ENCODE measurements around the gene NPAS2.

The NPAS2 gene

DNA sequence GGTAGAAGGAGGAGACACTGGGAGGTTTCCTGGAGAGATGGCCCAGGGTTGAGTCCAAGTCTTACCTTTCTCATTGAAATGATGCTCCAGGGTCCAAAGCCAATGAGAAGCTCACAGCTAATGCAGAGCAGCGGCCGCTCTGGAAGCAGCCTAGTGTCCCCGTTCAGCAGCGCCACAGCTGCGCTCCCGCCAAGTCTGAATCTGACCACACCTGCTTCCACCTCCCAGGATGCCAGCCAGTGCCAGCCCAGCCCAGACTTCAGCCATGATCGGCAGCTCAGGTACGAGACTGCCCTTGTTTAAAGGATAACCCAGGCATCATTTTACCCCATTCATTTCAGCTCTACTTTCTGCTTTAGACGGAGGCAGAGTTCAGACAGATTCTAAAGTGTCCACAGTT is 170.2 kb downstream of the NPAS2 start:
- DNase-seq (ENCODE audit: low read depth in 3 of 3) = no peak

DNA sequence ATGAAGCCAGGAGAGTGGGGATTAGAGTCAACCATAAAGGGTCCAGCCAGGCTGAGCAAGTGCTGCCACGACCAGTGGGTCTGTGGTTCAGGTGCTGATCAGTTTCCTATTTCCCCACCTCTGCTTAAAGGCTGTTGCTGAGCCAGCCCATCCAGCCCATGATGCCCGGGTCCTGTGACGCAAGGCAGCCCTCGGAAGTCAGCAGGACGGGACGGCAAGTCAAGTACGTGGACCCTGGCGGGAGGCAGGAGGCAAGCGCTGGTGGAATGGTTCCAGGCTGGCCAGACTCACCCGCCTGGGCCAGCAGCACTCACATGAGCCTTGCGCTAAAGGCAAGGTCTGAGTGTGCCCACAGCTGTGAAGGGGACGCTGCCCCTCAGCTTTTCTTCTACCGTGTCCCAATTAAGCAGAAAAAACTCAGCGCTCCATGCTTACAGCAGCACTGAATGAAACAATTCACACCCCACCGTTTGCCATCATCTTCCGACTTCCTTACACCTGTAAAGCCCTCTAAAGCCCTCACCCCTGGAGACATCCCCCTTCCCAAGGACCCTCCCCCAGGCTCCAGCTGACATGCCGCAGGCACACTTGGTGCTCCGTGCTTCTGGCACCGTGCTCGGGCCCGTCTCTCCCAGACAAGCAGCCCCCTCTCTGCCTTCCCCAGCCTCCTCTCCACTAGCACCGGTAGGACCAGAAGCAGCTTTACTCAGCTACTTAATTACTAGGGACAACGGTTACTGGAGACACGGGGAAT is 170.9 kb downstream of the NPAS2 start:
- no peak for DNase-seq (ENCODE audit: low read depth in 3 of 3)

DNA sequence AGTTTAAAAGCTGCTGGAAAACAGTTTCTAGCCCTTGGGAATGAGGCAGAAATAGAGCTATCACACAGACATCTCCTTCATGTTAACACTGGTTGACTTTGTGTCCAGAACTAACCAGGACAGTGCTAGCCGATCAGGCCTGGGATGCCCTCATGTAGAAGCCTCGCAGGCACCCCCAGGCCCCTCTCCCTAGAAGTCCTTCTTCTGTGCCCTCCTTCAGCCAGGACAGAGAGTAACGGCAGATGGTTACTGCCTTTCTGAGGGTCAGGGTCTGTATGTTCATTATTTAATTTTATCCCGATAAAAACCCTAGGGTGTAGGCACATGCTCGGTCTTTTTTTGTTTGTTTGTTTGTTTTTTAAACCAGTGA is 171.4 kb downstream of the NPAS2 start:
- DNase-seq (ENCODE audit: low read depth in 3 of 3) = no peak

DNA sequence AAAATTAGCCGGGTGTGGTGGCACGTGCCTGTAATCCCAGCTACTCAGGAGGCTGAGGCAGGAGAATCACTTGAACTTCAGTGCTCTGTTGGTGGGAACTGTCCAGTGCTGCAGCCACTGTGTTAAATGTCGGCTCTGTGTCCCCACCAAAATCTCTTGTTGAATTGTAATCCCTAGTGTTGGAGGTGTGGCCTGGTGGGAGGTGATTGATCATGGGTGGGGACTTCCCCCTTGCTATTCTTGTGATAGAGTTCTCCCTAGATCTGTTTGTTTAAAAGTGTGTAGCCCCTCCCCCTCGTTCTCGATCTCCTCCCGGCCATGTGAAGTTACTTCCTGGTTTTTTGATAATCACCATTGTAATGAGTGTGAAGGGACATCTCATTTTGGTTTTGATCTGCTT is 172.3 kb downstream of the NPAS2 start:
- no peak for DNase-seq (ENCODE audit: low read depth in 3 of 3)

DNA sequence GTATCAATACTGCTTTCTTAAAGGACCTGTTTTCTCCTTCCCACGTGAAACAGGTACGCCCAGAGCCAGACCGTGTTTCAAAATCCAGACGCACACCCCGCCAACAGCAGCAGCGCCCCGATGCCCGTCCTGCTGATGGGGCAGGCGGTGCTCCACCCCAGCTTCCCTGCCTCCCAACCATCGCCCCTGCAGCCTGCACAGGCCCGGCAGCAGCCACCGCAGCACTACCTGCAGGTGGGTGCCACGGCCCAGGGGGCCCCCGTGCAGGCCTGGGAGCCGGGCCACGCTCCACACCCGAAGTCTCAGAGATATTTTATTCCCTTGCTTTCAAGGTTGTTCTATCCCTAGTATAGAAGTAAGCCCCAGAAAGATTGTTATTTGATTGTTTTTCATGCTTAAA is 173.4 kb downstream of the NPAS2 start:
- DNase-seq (ENCODE audit: low read depth in 3 of 3) = no peak

DNA sequence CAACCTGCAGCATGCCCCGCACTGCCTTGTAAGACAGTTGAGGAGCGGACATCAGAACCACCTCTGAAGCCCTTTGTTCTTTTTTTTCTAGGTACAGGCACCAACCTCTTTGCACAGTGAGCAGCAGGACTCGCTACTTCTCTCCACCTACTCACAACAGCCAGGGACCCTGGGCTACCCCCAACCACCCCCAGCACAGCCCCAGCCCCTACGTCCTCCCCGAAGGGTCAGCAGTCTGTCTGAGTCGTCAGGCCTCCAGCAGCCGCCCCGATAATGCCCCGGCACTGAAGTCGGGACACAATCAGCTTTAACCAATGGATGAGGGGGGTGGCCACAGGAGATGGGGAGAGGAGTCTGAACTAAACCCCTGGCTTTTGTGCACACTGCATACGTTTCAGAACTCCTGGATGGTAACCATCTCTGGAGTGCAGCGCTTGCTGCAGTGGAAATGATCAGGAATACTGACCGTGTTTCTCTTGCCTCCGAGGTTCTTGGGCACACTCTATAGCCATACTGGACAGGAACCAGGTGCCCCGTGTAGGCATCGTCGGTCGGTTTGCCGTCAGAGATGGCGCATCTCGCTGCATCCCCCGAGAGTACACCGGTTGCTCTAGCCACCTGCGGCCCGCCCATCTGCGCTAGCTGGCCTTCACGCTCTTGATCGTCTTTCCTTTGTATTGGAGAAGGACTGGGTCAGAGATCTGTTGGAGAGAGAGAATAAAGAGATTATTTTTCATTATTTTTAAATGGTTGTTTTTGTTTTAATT is 175.6 kb downstream of the NPAS2 start:
- no peak for DNase-seq (ENCODE audit: low read depth in 3 of 3)

DNA sequence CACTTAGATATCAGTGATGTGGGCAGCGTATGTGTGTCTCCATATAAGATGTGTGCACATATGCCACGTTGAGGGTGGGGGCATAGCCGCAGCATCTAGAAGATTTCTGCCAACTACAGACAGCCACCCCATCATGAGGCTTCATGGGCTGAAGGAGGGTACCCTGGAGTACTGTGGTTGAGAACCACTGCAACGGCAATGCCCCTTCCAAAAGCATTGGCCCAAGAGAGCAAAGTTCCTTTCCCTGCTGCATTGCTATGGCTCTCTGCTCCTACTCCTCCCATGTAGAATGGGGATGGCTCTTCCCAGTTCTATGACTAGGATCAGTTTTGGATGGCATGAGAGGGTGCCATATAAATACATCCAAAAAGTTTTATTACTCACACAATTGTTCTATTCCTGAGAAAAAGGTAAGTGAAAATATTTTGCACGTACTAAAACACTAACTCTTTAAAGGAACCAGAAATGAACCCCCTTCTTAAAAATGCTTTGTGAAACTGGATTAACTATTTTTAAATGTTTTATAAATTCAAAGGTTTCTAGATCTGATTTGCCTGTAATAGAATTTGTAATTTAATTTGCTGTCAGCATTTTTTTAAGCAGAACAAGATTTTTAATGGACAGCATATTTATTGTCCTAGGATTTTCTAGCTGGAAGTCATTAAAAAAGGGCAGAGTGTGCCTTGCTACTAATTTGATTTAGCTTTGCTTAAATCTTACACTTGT is 177.7 kb downstream of the NPAS2 start:
- DNase-seq (ENCODE audit: low read depth in 3 of 3) = no peak

DNA sequence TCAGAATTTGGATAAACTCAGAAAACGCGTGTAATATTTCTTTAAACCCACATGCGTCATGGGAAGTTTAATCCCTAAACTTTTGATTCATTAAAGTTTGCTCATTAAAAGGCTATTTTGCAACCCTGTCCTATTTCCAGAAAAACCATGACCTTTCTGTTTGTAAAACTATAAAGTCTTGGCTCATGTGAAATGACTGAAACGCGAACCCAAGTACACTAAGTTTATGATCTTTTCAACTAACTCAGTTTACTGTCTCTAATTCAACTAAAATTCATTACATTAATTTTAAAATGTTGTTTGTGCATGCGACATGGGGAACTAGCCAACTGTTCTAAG is 178.3 kb downstream of the NPAS2 start:
- no peak for DNase-seq (ENCODE audit: low read depth in 3 of 3)

DNA sequence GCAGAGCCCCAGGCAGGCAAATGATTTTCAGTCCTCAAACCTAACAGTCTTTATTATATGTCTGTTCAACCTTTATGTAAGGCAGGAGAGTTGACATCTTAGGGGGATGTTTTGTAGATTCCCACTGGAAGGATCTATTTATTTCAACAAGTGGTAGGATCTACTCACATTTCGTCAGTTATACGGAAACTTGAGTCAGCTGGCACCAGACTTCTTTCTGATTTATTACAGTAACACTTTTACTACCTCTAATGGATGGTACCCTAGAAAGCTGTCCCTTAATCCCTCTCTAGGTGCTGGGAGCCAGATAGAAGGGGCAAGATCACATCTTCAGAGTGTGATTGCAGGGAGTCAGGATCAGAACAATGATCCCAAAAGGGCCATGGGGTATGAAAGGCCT is 180.1 kb downstream of the NPAS2 start:
- DNase-seq (ENCODE audit: low read depth in 3 of 3) = no peak

DNA sequence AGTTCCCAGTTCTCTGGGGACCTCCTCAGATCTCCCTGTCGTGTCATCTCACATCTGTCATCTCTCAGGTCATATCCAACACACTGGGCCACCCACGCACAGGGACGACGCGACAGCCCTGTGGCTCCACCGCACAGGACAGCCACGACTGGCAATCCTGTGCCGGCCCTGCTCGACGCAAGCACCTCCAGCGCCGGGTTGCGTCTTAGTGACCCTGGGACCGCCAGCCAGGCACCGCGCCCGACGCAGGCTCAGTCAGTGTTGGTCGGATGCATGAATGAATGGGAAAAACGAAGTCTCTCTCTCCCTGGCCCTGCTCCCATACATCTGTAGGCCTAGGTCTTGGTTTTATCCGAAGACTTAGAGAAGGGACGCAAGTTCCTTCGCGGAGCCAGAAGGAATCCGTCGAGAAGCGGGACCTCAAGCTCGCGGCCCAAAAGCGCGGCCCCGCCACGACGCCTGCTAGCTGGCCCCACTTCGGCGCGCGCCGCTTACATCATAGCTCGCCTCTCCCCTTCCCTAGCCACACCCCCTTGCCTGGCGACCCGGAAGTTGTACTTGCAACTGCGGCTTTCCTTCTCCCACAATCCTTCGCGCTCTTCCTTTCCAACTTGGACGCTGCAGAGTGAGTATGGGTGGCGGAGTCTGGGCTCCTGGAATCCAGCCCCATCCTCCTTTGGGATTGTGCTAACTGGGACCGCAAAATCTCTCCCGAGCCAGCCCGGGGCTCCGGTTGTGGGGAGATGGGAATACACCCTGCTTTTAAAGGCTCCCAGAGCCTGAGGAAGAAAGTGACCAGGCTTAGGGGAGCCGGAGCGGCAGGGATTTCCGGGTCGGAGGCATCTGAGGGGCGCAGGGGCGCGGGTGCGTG is 182.0 kb downstream of the NPAS2 start, which contains the start of gene RPL31:
RPL31 (plus strand) TSS at position 599 of the 871 bp plus-strand sequence. CDS start 413 bp downstream, outside the sequence.
- DNase-seq (ENCODE audit: low read depth in 3 of 3) = peak; percentile 91 to 95 (median 93)

DNA sequence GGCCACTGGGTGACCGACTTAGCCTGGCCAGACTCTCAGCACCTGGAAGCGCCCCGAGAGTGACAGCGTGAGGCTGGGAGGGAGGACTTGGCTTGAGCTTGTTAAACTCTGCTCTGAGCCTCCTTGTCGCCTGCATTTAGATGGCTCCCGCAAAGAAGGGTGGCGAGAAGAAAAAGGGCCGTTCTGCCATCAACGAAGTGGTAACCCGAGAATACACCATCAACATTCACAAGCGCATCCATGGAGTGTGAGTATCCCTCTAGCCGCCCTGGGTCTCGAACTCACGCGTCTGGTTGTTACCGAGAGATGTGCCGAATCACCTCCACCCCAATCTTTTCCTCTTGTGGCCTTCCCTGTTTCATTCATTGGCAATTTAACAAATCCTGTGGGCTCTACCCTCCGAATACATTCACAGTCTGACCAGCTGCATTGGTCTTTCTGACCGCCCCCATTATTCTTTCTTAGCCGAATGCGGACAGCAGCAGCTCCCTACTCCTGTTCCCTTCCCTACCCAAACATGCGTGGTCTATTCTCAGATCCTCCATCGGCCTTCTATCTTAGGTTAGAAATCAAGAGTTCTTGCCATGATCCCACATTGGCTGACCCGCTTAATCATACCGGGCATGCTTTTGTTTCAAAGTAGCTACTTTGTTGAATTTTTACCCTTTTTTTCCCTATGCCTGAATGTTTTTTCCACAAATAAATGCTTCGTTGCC is 182.8 kb downstream of the NPAS2 start:
- peak in 1 of 3 experiments; percentile 13 for DNase-seq (ENCODE audit: low read depth in 3 of 3)

DNA sequence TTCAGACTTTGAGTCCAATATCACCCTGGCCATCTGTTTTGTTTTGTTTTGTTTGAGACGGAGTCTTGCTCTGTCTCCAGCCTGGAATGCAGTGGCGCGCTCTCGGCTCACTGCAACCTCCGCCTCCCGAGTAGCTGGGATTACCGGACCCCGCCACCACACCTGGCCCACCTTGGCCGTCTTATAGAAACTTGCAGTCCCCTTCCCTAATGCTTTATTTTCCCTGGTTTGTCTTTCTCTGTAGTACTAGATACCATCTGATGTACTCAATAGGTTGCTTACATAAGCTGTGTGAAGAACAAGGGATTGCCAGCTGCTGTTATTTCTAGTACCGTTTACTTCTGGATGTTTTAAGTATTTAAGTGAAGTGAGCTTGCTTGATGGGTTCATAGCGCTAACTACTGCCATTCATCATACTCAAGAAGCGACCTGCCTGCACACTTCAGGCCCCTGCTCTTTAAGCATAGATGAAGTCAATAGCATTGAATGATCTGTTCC is 183.4 kb downstream of the NPAS2 start:
- no peak for DNase-seq (ENCODE audit: low read depth in 3 of 3)

DNA sequence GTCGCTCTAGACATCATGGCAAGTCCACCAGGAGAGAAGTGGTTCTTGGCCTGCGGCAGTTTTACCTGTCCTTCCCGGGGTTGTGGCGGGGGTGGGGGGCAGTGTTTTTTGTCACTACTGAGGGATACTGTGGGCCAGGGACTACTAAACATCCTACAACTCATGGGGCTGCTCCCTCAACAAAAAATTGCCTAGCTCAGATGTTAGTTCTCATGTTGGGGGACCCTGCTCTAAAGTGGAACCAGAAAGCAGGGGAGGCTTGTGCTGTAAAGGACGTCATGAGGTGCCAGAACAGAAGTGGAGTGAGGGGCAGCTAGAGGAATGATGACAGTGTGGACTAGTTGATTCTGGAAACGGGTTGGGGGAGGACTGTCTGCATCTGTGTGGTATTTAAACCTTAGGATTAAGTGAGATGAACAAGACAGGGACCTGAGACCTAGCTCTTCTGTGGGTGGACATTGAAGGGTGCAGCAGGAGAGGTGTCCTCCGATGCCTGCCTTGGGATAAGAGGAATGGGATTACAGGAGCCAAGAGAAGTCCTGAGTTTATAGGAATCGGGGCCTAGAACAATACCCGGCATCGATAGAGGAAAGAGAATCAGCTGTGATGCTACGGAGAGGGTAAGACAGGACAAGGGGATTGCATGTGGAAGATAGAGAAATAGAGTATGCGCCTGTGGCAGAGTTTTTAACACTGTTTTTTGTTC is 184.8 kb downstream of the NPAS2 start:
- DNase-seq (ENCODE audit: low read depth in 3 of 3) = no peak

DNA sequence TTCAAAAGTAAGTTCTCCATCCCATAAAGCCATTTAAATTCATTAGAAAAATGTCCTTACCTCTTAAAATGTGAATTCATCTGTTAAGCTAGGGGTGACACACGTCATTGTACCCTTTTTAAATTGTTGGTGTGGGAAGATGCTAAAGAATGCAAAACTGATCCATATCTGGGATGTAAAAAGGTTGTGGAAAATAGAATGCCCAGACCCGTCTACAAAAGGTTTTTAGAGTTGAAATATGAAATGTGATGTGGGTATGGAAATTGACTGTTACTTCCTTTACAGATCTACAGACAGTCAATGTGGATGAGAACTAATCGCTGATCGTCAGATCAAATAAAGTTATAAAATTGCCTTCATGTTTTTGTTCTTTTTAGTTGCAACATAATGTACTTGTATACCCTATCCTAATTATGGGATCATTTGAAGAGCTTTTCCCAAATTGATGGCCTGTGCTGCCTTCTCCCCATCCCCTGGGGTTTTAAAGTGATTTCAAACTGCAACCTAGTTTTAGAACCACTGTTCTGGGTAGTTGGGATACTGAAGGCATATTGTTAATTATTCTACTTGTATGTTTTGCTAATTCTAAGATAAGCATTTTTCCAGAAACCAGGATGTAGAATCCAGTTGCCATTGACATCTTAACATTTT is 186.3 kb downstream of the NPAS2 start:
- DNase-seq (ENCODE audit: low read depth in 3 of 3) = no peak

DNA sequence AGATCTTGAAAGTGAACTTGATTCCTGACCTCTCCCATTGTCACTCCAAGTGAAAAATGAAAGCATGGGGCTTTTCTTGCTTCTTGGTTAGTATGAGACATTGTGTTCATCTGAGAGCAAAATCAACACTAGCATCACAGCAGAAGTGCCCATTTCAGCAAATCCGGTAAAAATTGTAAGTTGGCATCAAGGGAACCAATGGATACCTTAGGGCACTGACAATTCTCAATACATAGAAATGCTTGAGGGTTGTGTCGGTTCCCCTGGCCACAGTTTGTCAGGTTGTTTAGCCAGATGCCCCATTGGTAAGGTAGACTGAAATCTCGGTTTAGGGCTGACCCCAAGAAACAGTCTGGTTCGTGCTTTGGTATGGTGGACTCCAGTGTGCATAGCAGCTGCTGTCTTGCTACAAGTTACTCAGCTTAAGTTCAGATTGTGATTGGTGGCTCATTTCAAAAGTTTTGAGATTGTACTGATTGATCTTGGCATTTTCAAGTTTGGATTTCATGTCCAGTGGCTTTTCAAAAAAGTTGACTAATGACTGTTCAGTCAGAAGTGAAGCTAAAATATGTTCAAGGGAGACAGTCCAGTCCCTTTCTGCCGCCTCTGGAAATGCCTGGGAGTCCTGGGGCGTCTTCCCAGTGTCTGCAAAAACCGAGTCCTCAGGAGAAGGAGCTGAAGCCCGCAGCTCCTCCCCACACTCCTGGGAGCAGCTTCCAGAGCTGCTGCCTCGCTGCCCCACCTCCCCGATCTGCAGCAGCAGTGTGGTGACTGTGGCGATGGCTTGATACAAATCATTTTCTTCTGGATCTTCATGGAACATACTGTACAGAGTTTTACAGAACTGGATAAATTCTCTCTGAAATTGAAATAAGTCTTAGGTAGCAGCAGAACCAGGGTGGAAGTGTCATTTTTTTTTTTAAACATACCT is 187.7 kb downstream of the NPAS2 start:
- DNase-seq (ENCODE audit: low read depth in 3 of 3) = no peak

DNA sequence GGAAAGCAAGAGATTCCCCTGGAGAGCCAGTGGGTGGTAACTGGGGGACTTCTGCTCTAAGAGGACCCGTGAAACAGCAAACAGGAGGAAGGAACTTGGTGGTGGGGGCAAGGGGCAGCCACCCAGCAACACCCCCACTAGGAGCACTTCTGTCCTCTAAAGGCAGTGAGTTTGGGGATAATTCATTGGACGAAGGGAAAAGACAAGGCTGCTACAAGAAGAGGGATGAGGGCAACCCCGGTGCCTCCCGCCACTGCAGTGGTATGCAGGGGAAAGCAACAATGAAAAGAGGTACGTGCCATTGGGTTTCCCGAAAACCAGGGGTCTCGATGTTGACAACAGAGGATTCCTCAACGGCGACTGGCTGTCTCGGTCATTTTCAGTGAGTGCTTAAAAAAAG is 191.2 kb downstream of the NPAS2 start:
- no peak for DNase-seq (ENCODE audit: low read depth in 3 of 3)

DNA sequence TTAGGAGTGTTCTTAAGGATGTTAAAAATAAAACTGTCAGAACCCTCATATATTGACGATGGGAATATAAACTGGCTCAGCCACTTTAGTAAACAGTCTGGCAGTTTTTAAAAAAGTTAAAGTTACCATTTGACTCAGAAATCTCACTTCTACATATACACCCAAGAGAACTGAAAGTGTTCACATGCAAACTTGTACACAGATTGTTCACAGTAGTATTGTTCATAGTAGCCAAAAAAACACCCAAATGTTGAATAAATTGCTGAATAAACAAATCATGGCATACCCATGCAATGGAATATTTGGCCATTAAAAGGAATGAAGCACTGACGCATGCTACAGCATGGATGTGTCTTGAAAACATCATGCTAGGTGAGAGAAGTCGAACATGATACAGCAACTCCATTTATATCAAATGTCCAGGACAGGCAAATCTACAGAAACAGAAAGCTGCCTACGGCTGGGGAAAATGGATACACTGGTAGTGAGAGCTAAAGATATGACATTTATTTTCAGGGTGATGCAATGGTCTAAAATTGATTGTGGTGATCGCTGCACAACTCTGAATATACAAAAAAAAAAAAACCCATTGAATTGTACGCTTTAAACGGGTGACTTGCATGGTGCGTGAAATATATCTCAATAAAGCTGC is 192.2 kb downstream of the NPAS2 start:
- DNase-seq (ENCODE audit: low read depth in 3 of 3) = no peak

DNA sequence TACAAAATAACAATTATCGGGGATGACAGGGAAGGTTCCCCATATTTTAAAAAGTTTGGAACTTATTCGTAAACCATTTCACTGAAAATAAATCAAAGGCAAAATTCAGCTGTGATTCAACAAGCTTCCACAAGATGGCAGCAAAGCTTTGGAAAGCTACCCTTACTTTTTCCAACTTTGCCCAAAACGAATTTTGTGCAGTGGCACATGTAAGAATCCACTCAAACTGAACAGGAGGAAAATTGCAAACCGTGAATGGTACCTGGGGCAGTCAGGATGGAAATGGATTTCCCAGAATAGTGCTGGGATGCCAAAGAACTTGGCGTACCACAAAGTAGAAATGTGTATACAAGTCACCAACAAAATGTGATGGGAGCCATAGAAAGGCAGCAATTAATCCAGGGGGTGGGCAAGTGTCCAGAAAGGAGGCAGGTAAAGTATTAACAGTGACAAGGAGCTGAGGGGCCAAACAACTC is 192.8 kb downstream of the NPAS2 start:
- peak in 1 of 3 experiments; percentile 21 for DNase-seq (ENCODE audit: low read depth in 3 of 3)
